Peyer's patch (tissue), 4 donors: ENCODE data around the gene RBPJL. TPM values are rescaled to one million over a fixed set of nuclear protein-coding genes. Genes with fewer than 3 reads are reported as not detected.

Experiments
- DNase-seq, 3 donors: peaks; one replicate each; pipeline ENCODE4 v3.0.0-alpha.2; 2017 to 2019
- H3K27ac ChIP-seq, 4 donors: fragments of 200-600 bp; sonication (generic); one replicate each; pipeline ENCODE4 v1.5.1; 2016 to 2019
- H3K27me3 ChIP-seq, 2 donors: fragments of 200-600 bp; sonication (generic); one replicate each; pipeline ENCODE4 v1.5.1; 2019
- H3K36me3 ChIP-seq, 3 donors: fragments of 200-600 bp; sonication (generic); one replicate each; pipeline ENCODE4 v1.5.1; 2016 to 2019
- H3K4me1 ChIP-seq, 4 donors: fragments of 200-600 bp; sonication (generic); one replicate each; pipeline ENCODE4 v1.5.1; 2016 to 2019
- H3K4me3 ChIP-seq, 4 donors: fragments of 200-600 bp; sonication (generic); 1 replicate in 3 of 4; 2 replicates in 1 of 4; pipeline ENCODE4 v1.5.1; 2016 to 2019; ENCODE audit warnings: mild to moderate bottlenecking in 1 of 4
- H3K9me3 ChIP-seq, 4 donors: fragments of 200-600 bp; sonication (generic); one replicate each; pipeline ENCODE4 v1.5.1; 2016 to 2019; ENCODE audit warnings: mild to moderate bottlenecking in 1 of 4
- CTCF ChIP-seq, 6 experiments: fragments of 450-650 bp in 4 of 6; fragments of 200-600 bp in 2 of 6; sonication (generic) in 1 of 6; IDR thresholded peaks; one replicate each; pipeline ENCODE4 v1.5.1; 2017 to 2019; ENCODE audit warnings: antibody characterized with exemption in 6 of 6, mild to moderate bottlenecking in 3 of 6, moderate library complexity in 1 of 6
- POLR2A ChIP-seq, 2 donors: fragments of 450-650 bp; IDR thresholded peaks; one replicate each; pipeline ENCODE4 v1.5.1; 2017; ENCODE audit warnings: antibody characterized with exemption in 2 of 2, mild to moderate bottlenecking in 2 of 2, moderate library complexity in 2 of 2
- total RNA-seq, 4 donors: library from RNA; depleted of rRNA; stranded (reverse); fragments of >200 nt; gene quantifications; one replicate each; pipeline ENCODE4 v1.1.0, GENCODE V29; 2016

Gene RBPJL
- total RNA-seq, 4 donors from 2014 or later, result not detected

GRCh38 chr20:45367126-45367525, 60.5 kb downstream of the RBPJL start:
- H3K4me1 ChIP-seq, result peaks cover 0 to 30% (median 15%) of the 10 kb centered on the region in 4 donors
- H3K36me3 ChIP-seq, result peaks cover 0 to 35% (median 0%) of the 10 kb centered on the region in 3 donors
- DNase-seq, result no peak
- no peaks in the 10 kb centered on the region for H3K27me3 ChIP-seq
- peak overlapping the region in 1 of 4 donors; percentile 78 for H3K27ac ChIP-seq
- no peak for TF ChIP-seq CTCF (IDR thresholded peaks at IDR 0.05)
- TF ChIP-seq POLR2A (IDR thresholded peaks at IDR 0.05), result no peak
- no peaks in the 10 kb centered on the region for H3K9me3 ChIP-seq
- H3K4me3 ChIP-seq, result no peak overlapping the region

Other genes starting within 250 kb of the RBPJL start
- gene KCNS1, start 205.7 kb upstream of the RBPJL start, total RNA-seq, result under 1 TPM in 1 of 4 donors, not detected in 3; 0.27 TPM
- not detected for gene WFDC5, start 191.7 kb upstream of the RBPJL start, total RNA-seq
- not detected for gene WFDC12, start 182.4 kb upstream of the RBPJL start, total RNA-seq
- gene PI3, start 131.9 kb upstream of the RBPJL start, total RNA-seq, result 10 to 100 TPM in 2 of 4 donors, 1 to 10 TPM in 1, not detected in 1; 3.4 to 70.2 (median 58.7) TPM
- not detected for gene SEMG1, start 99.8 kb upstream of the RBPJL start, total RNA-seq
- gene SEMG2, start 85.5 kb upstream of the RBPJL start, total RNA-seq, result not detected
- gene SLPI, start 52.3 kb upstream of the RBPJL start, total RNA-seq, result 10 to 100 TPM in 3 of 4 donors, 1 to 10 TPM in 1; 8.3 to 28.0 (median 17.8) TPM
- not detected for gene MATN4, start 1.5 kb downstream of the RBPJL start, total RNA-seq
- 10 to 100 TPM; 21.5 to 49.7 (median 32.5) TPM for gene SDC4, start 41.6 kb downstream of the RBPJL start, total RNA-seq
- 10 to 100 TPM; 23.1 to 62.2 (median 46.9) TPM for gene SYS1, start 56.3 kb downstream of the RBPJL start, total RNA-seq
- not detected for gene TP53TG5, start 71.5 kb downstream of the RBPJL start, total RNA-seq
- gene DBNDD2, start 101.4 kb downstream of the RBPJL start, total RNA-seq, result 10 to 100 TPM; 62.7 to 75.2 (median 68.0) TPM
- 100 to 1,000 TPM in 3 of 4 donors, 10 to 100 TPM in 1; 87.5 to 147 (median 113) TPM for gene PIGT, start 109.3 kb downstream of the RBPJL start, total RNA-seq
- 10 to 100 TPM in 1 of 4 donors, 1 to 10 TPM in 2, not detected in 1; 2.1 to 12.4 (median 7.9) TPM for gene WFDC2, start 162.9 kb downstream of the RBPJL start, total RNA-seq
- gene SPINT3, start 208.8 kb downstream of the RBPJL start, total RNA-seq, result not detected
- gene WFDC6, start 232.6 kb downstream of the RBPJL start, total RNA-seq, result not detected
- gene EPPIN, start 240.6 kb downstream of the RBPJL start, total RNA-seq, result not detected